ENCODE measurements around the gene NDUFS6.

NDUFS6 gene

DNA sequence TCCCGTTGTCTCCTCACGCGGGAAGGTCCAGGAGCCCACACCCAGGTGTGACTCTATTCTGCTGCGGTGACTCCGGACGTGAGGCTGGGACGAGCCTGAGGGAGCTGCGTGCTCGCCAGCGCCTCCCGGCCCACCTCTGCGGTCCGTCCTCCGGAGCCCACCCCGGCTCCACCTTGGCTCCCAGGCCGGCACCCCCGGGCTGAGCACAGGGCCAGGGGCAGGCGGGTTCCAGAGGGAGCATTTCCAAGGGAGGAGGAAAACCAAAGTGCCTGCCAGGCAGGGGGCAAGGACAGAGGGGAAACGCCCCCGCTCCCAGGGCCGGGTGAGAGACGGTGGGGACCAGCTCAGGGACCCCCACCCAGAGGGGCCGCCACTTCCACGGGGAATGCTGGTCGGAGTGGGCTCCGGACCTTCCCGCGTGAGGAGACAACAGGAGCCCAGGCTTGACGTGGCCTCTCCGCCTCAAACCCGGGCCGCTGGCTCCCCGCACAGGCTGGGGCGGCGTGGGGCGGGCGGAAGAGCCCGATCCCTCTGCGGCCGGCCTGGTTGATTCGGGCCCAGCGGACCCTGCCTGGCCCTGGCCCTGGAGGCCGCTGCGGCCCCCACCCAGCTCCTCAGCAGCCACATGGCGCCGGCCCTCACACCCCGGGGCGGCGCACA lies 55.5 kb downstream of the NDUFS6 start:
- DNase-seq: no peak

- DNase-seq: no peak
These were observed 56.0 kb downstream of the NDUFS6 start for GRCh38 chr5:1857256-1857600.

- DNase-seq: no peak
These were observed 57.2 kb downstream of the NDUFS6 start for GRCh38 chr5:1858436-1858835.

- no peak for DNase-seq
These were observed 57.9 kb downstream of the NDUFS6 start for GRCh38 chr5:1859099-1859498.

GRCh38 chr5:1860021-1860610 lies 58.9 kb downstream of the NDUFS6 start:
- DNase-seq: no peak

DNA sequence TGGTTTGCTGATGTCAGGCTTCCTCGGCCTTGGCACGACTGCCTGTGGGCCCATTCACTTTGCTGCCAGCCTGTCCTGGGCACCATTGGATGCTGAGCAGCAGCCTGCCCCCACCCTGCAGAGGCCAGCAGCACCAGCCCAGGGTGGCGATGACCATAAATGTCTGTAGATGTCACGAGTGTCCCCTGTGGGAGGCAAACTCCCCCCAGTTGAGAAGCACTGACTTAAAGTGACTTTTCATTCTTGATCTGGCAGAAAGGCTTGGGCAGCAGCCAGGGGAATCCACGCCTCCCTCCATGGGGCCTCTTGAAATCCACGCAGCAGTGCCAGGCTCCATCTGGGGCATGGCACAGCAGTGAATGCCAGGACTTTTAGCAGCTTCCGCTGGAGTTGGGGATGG lies 59.7 kb downstream of the NDUFS6 start:
- DNase-seq: no peak

DNA sequence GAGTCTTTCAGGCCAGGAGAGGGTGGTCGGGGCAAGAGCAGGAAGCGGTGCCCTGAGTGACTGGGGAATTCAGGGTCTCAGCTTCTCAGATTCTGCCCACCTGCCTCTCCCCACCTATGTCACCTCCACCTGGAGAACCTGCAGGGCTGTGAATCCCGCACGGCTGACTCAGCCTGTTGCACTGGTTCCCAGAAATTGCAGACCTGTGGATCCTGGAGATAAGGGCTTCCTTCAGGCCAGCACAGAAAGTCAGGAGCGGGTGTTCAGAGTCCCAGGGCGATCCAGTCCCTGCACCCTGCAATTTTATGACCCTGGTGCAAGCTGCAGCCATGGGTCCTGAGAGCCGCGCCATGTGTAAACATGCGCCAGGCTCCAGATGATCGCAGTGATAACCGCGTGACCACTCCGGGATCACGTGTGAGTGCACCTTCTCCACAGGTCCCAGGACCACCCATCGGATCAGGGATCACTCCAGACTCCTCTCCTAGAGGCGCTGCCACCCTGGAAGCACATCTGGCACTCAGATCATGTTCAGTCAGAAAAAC lies 63.8 kb downstream of the NDUFS6 start:
- DNase-seq: no peak

DNA sequence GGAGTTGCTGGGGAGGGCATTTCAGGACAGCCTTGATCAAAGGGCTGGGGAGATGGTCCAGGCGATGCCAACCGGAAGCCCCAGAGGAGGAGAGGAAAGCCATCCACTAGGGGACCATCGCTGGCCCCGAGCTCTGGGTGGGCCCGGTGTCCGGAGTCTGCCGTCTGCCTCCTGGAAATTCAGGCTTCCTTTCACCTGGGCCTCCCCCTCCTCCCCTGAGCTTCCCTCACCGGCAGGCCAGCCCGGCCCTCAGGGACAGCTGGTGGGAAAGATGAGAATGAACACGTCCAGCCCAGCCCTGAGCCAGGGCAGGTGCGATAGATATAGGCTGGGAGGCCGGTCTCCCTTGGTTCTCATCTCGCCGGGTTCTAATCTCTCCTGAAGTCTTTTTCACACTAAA lies 64.3 kb downstream of the NDUFS6 start:
- DNase-seq: no peak

Measured in inflammatory macrophage treated with lipopolysaccharide for 4 hours (primary cell).